HG02943 (cell line): ENCODE data around the gene KXD1.
A peak's percentile ranks its signal among the peaks of the same experiment; 100 is the strongest.
"Not testable (repeated sequence)": the region's sequence is repeated elsewhere in the genome, so short reads cannot be mapped to it uniquely, and the experiment has no call there.

Experiments
- ATAC-seq: cut with Tn5 transposase; IDR thresholded peaks from one replicate; pipeline ENCODE4 v1.9.1; 2021; ENCODE audit warnings: mild to moderate bottlenecking, low read depth, moderate library complexity; ENCODE audit not compliant: unreplicated experiment

Gene KXD1

DNA sequence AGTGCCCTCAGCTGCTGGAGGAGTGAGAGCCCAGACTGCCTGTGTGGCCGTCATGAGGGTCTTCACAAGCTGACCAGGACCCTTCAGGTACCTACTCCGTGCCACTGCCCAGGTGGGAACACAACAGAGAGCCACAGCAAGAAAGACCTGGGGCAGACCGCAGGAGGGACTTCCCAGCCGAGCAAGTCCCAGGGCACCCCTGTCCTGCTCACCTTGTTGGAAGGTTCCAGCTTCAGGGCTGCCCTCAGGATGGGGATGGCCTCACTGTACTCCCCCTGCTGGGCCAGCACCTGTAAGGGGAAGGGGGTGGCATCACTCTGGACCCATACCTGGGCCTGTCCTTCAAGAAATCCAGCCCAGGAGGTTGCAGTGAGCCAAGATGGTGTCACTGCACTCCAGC is 24.6 kb upstream of the KXD1 start:
- ATAC-seq: no peak

DNA sequence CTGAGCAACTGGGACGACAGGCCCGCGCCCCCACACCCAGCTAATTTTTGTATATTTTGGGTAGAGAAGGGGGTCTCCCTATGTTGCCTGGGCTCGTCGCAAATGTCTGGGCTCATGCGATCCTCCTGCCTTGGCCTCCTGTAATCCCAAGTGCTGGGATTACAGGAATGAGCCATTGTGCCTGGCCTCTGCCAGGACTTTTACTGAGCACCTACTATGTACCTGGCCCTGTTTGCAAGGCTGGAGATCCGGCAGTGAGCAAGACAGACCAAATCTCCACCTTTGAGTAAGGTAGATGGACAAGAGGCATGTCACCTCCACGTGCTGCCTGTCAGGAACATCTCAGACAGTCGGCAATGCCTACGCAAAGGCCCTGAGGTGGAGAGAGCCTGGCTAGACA is 21.2 kb upstream of the KXD1 start:
- ATAC-seq: no peak

- no peak for ATAC-seq
Measured at GRCh38 chr19:18537431-18537830, 20.2 kb upstream of the KXD1 start.

DNA sequence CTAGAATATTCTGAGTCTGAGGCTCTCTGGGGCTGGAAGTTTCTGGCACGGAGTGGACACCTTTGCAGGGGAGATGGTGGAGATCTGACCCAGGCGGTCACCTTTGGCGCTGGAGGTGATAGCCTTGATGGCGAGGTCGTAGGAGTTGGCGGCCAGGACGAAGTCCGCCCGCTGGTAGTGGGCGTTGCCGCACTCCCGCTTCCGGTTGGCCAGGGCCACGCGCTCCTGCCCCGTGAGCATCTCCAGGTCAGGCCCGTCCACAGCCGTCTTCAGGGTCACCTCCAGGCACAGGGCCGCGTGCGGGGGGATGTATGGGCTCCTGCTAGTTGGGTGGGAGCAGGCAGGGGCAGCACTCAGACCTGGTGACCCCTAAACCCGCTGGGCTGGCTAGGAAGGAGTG is 19.6 kb upstream of the KXD1 start:
- no peak for ATAC-seq

GRCh38 chr19:18539372-18539771 is 18.3 kb upstream of the KXD1 start:
- no peak for ATAC-seq

DNA sequence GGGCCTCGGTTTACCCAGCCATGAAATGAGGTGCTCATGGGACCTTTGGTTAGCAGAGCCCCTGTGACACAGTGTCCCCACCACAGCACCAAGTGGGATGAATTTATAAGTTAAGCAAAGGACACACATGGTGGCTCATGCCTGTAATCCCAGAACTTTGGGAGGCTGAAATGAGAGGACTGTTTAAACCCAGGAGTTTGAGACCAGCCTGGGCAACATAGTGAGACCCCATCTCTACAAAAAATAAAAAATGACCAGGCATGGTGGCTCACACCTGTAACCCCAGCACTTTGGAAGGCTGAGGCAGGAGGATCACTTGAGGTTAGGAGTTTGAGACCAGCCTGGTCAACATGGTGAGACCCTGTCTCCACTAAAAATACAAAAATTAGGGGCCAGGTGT is 17.5 kb upstream of the KXD1 start:
- ATAC-seq: not testable (repeated sequence)

- ATAC-seq: no peak
Measured at GRCh38 chr19:18541258-18541991, 16.2 kb upstream of the KXD1 start.

GRCh38 chr19:18541992-18542940 is 15.4 kb upstream of the KXD1 start:
- no peak for ATAC-seq

- peak; percentile 79 for ATAC-seq
Measured at GRCh38 chr19:18542941-18543813, 14.5 kb upstream of the KXD1 start, which contains the start of gene FKBP8. Gene FKBP8, minus strand, starts transcription at chr19:18543573. Its CDS starts 1,603 bp downstream, at chr19:18541970.

GRCh38 chr19:18543814-18544475 is 13.7 kb upstream of the KXD1 start:
- peak; percentile 41 for ATAC-seq

DNA sequence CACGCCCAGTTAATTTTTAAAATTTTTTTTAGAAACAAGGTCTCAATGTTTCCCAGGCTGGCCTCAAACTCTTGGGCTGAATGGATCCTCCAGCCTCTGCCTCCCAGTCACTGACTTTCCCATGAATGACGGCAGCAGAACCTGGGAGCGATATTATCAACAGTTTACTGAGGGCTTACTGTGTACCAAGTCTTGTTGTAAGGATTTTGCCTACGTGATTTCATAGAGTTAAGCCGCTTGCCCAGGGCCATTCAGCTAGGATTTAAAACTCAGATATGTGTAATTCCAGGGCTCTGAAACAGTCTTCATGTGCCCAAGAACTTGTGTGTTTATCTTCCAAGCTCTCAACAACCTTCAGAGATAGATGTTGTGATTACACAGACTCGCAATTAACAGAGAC is 6.0 kb upstream of the KXD1 start:
- ATAC-seq: no peak

DNA sequence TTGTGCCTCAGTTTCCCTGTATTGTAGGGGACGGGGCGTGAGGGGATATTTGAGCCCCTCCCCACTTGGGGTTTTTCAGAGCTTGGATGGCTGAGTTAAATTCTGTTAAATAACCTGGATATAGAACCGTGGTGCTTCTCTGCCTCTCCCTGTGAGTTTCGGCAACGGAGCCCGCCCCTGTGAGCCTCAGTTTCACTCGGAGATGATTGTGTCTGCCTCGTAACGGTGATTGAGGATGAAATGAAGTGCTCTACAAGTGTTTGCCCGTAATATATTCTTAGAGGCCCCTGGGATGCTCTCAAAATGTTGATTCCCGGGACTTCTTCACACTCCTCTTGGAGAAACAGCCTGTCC is 509 bp downstream of the KXD1 start:
- no peak for ATAC-seq

GRCh38 chr19:18558604-18559003 is 934 bp downstream of the KXD1 start:
- no peak for ATAC-seq

GRCh38 chr19:18559685-18560084 is 2.0 kb downstream of the KXD1 start:
- ATAC-seq: no peak

DNA sequence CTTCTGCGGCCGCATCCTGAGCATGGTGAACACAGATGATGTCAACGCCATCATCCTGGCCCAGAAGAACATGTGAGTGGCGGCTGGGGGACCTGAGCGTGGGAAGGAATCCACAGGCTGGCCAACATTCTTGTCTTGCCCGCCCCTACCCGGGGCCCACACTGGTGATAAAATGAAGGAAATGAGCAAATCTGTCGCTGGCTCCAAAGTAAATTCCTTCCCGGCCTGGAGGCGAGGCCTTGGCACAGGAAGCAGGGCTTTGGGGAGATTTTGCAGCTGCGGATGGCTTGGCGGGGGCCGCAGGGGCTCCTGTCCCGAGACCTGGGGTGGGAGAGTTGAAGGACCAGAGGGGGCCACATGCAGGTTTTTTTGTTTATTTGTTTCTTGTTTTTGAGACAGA is 4.4 kb downstream of the KXD1 start:
- no peak for ATAC-seq

DNA sequence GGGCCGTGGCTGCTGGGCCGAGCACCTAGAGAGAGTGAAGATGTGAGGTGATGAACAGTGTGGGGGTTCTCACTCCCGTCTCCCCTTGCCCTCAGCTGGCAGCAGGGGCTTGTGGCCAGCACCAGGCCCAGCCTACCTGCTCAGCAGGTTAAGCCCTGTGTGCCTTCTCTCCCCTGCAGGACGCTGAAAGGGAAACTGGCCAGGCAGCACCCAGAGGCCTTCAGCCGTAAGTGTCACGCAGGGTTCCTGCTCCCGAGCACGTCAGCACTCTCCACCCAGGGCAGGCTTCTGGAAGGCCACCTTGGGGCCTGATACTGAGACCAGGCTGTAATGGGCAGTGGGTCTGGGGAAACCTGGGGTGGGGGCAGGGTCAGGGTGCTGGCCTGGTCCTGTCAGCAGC is 9.3 kb downstream of the KXD1 start:
- no peak for ATAC-seq

DNA sequence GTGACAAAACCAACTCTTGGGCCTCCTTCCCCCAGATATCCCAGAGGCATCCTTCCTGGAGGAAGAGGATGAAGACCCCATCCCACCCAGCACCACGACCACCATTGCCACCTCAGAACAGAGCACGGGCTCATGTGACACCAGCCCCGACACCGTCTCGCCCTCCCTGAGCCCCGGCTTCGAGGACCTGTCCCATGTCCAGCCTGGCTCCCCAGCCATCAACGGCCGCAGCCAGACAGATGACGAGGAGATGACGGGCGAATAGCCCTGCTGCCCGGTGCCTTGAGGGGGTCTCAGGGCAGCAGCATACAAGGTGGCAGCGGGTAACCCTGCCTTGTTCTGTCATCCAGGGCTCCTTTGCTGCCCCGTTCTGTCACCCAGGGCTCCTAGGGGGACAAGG is 10.7 kb downstream of the KXD1 start:
- ATAC-seq: no peak

GRCh38 chr19:18571564-18572344 is 14.1 kb downstream of the KXD1 start, which contains the start of gene UBA52:
Gene UBA52, plus strand, starts transcription at chr19:18571857. Its CDS starts 1,444 bp downstream, at chr19:18573301.
- ATAC-seq: peak; percentile 84

GRCh38 chr19:18574691-18575291 is 17.1 kb downstream of the KXD1 start:
- ATAC-seq: no peak
